Measurements from ENCODE around the gene PDE7B.

DNA sequence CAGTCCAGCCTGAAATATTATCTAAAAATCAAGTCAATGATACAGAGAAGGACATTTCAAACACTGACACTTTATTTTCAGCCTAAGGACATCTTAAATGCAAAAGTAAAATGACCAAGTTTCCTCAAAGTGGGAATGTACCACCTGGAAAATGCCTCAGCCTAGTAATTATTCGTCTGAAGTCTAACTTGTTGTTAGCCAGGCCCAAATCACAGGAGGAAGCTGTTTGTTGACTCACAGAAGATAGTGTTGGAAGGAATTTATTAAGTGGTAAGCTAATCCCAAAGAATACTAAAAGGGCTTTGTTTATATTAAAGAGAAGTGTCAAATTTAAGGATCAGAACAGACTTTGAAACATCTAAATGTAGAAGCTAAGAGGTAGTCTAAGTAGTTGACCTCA lies 2.5 kb downstream of the PDE7B start:
- TF ChIP-seq POLR2AphosphoS5 (IDR thresholded peaks at IDR 0.05), result no peak
- TF ChIP-seq, protein P1, sequence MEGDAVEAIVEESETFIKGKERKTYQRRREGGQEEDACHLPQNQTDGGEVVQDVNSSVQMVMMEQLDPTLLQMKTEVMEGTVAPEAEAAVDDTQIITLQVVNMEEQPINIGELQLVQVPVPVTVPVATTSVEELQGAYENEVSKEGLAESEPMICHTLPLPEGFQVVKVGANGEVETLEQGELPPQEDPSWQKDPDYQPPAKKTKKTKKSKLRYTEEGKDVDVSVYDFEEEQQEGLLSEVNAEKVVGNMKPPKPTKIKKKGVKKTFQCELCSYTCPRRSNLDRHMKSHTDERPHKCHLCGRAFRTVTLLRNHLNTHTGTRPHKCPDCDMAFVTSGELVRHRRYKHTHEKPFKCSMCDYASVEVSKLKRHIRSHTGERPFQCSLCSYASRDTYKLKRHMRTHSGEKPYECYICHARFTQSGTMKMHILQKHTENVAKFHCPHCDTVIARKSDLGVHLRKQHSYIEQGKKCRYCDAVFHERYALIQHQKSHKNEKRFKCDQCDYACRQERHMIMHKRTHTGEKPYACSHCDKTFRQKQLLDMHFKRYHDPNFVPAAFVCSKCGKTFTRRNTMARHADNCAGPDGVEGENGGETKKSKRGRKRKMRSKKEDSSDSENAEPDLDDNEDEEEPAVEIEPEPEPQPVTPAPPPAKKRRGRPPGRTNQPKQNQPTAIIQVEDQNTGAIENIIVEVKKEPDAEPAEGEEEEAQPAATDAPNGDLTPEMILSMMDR (IDR thresholded peaks at IDR 0.05), result no peak
